Caco-2 (cell line): Measurements from ENCODE around the gene PARD3B. TPM values are rescaled to one million over a fixed set of nuclear protein-coding genes. Genes with fewer than 3 reads are reported as not detected.

ENCODE experiments used
- BruUV-seq: library from RNA; stranded (reverse); fragments of 400-500 nt; replicated peaks from 2 replicates; lab custom pipeline; 2021; lab: Mats Ljungman, UMichigan
- CTCF ChIA-PET: fragments of 300-600 bp; sonication (Branson Sonifier 250); formaldehyde crosslinking; loops from one replicate; lab custom pipeline; 2022; ENCODE audit warnings: antibody characterized with exemption; lab: Charles Lee
- POLR2A ChIA-PET: fragments of 300-600 bp; sonication (Branson Sonifier 250); formaldehyde crosslinking; loops from one replicate; lab custom pipeline; 2022; ENCODE audit warnings: antibody characterized with exemption; lab: Charles Lee
- DNase-seq, 2 experiments: peaks; one replicate each; pipeline versions ENCODE4 v3.0.0 to v3.0.0-alpha.2; 2020 to 2022
- H3K27me3 ChIP-seq: replicated peaks from 2 replicates; pipeline ENCODE4 v1.6.0; 2011; ENCODE audit warnings: low read length; ENCODE audit not compliant: control insufficient read depth, insufficient read depth
- H3K36me3 ChIP-seq: 2 replicates; pipeline ENCODE4 v1.5.1; 2011; ENCODE audit warnings: low read length; ENCODE audit not compliant: control insufficient read depth, insufficient read depth
- H3K4me1 ChIP-seq: fragments of 250-450 bp; sonication (Bioruptor Pico); 2 replicates; pipeline ENCODE4 v1.5.1; 2020; ENCODE audit warnings: mild to moderate bottlenecking
- H3K4me3 ChIP-seq: 2 replicates; pipeline ENCODE4 v1.5.1; 2011; ENCODE audit warnings: low read depth, mild to moderate bottlenecking, control low read depth, low read length
- H3K9me3 ChIP-seq: fragments of 250-450 bp; sonication (Bioruptor Pico); 2 replicates; pipeline ENCODE4 v1.5.1; 2020; ENCODE audit warnings: mild to moderate bottlenecking, moderate library complexity
- H3K27ac Mint-ChIP-seq: one replicate; pipeline ENCODE4 v1.8.0; 2022; ENCODE audit warnings: mixed read lengths; ENCODE audit not compliant: unreplicated experiment
- H3K27me3 Mint-ChIP-seq: one replicate; pipeline ENCODE4 v1.8.0; 2022; ENCODE audit warnings: mixed read lengths; ENCODE audit not compliant: insufficient read depth, unreplicated experiment
- H3K36me3 Mint-ChIP-seq: one replicate; pipeline ENCODE4 v1.8.0; 2022; ENCODE audit warnings: mild to moderate bottlenecking, mixed read lengths; ENCODE audit not compliant: insufficient read depth, unreplicated experiment
- H3K4me1 Mint-ChIP-seq: one replicate; pipeline ENCODE4 v1.8.0; 2022; ENCODE audit warnings: low read depth, mixed read lengths; ENCODE audit not compliant: unreplicated experiment
- H3K4me3 Mint-ChIP-seq: one replicate; pipeline ENCODE4 v1.8.0; 2022; ENCODE audit warnings: mild to moderate bottlenecking, moderate library complexity, mixed read lengths; ENCODE audit not compliant: unreplicated experiment
- H3K9me3 Mint-ChIP-seq: one replicate; pipeline ENCODE4 v1.8.0; 2022; ENCODE audit warnings: mixed read lengths; ENCODE audit not compliant: unreplicated experiment
- CTCF ChIP-seq, 2 experiments: fragments of 200-600 bp in 1 of 2; IDR thresholded peaks; 1 replicate in 1 of 2; 2 replicates in 1 of 2; pipeline versions ENCODE4 v1.5.1 to v1.8.0; 2011 to 2022; ENCODE audit warnings: antibody characterized with exemption in 1 of 2, control low read depth in 1 of 2, inconsistent platforms in 1 of 2, low read depth in 1 of 2, low read length in 1 of 2, mild to moderate bottlenecking in 1 of 2, moderate library complexity in 1 of 2; ENCODE audit not compliant: insufficient read depth in 1 of 2, severe bottlenecking in 1 of 2, unreplicated experiment in 1 of 2
- intact Hi-C: fragments of 100-400 bp; cut with micrococcal nuclease; formaldehyde crosslinking; loops from one replicate; pipeline ENCODE4 v1.10.0; 2022; ENCODE audit not compliant: unreplicated experiment
- total RNA-seq: library from RNA; stranded (reverse); gene quantifications from 2 replicates; pipeline ENCODE4 v1.2.3, GENCODE V29; 2022

Gene PARD3B
- total RNA-seq, 1 experiment from 2014 or later, result 68.9 TPM

GRCh38 chr2:205187731-205188130 lies 642.5 kb downstream of the PARD3B start:
- H3K4me3 ChIP-seq, result no peak overlapping the region
- Mint-ChIP-seq H3K9me3 (no peaks in the 10 kb centered on the region), H3K36me3 (peaks cover 6% of the 10 kb centered on the region), H3K27me3 (no peaks in the 10 kb centered on the region), H3K27ac (no peak overlapping the region), H3K4me1 (peaks cover 5% of the 10 kb centered on the region), H3K4me3 (no peak overlapping the region)
- no TSS peak for BruUV-seq
- CTCF ChIA-PET, result no interaction called here
- no peaks in the 10 kb centered on the region for H3K4me1 ChIP-seq
- intact Hi-C loops, result no loop called here
- no peaks in the 10 kb centered on the region for H3K27me3 ChIP-seq
- no peaks in the 10 kb centered on the region; the same call in 1 of the 2 replicates for H3K36me3 ChIP-seq
- no peaks in the 10 kb centered on the region for H3K9me3 ChIP-seq
- DNase-seq, result no peak
- no peak for TF ChIP-seq CTCF (IDR thresholded peaks at IDR 0.05; ENCODE audit: insufficient read depth in 1 of 2, low read depth in 1 of 2, low read length in 1 of 2, severe bottlenecking in 1 of 2, unreplicated experiment in 1 of 2)
- POLR2A ChIA-PET, result no interaction called here

GRCh38 chr2:205188239-205189138 lies 643.2 kb downstream of the PARD3B start:
- H3K27me3 Mint-ChIP-seq, result no peaks in the 10 kb centered on the region
- BruUV-seq, result no TSS peak
- H3K9me3 Mint-ChIP-seq, result no peaks in the 10 kb centered on the region
- no peak overlapping the region for H3K4me3 Mint-ChIP-seq
- H3K27ac Mint-ChIP-seq, result no peak overlapping the region
- peaks cover 6% of the 10 kb centered on the region for H3K36me3 Mint-ChIP-seq
- H3K4me1 ChIP-seq, result no peaks in the 10 kb centered on the region
- ChIA-PET CTCF (no interaction called here), POLR2A (no interaction called here)
- no peaks in the 10 kb centered on the region for H3K27me3 ChIP-seq
- TF ChIP-seq CTCF (IDR thresholded peaks at IDR 0.05; ENCODE audit: insufficient read depth in 1 of 2, low read depth in 1 of 2, low read length in 1 of 2, severe bottlenecking in 1 of 2, unreplicated experiment in 1 of 2), result no peak
- no peak for DNase-seq
- intact Hi-C loops, result no loop called here
- no peaks in the 10 kb centered on the region; the same call in 1 of the 2 replicates for H3K36me3 ChIP-seq
- no peaks in the 10 kb centered on the region for H3K4me1 Mint-ChIP-seq
- H3K4me3 ChIP-seq, result no peak overlapping the region
- no peaks in the 10 kb centered on the region for H3K9me3 ChIP-seq

- Histone ChIP-seq H3K27me3 (no peaks in the 10 kb centered on the region), H3K9me3 (no peaks in the 10 kb centered on the region), H3K4me1 (no peaks in the 10 kb centered on the region), H3K36me3 (no peaks in the 10 kb centered on the region; the same call in 1 of the 2 replicates), H3K4me3 (no peak overlapping the region)
- POLR2A ChIA-PET, result no interaction called here
- CTCF ChIA-PET, result no interaction called here
- no peak for DNase-seq
- intact Hi-C loops, result no loop called here
- Mint-ChIP-seq H3K36me3 (peaks cover 7% of the 10 kb centered on the region), H3K27ac (no peak overlapping the region), H3K4me3 (no peak overlapping the region), H3K27me3 (no peaks in the 10 kb centered on the region), H3K9me3 (no peaks in the 10 kb centered on the region), H3K4me1 (no peaks in the 10 kb centered on the region)
- no TSS peak for BruUV-seq
- no peak for TF ChIP-seq CTCF (IDR thresholded peaks at IDR 0.05; ENCODE audit: insufficient read depth in 1 of 2, low read depth in 1 of 2, low read length in 1 of 2, severe bottlenecking in 1 of 2, unreplicated experiment in 1 of 2)
Measured at GRCh38 chr2:205189301-205189700, 644.0 kb downstream of the PARD3B start.
